ENCODE data around the gene SNX20. TPM values are rescaled to one million over a fixed set of nuclear protein-coding genes. Genes with fewer than 3 reads are reported as not detected.

Gene SNX20
- total and polyA plus RNA-seq, 4 experiments from 2014 or later = 62.5 to 106 (median 89.5) TPM

DNA sequence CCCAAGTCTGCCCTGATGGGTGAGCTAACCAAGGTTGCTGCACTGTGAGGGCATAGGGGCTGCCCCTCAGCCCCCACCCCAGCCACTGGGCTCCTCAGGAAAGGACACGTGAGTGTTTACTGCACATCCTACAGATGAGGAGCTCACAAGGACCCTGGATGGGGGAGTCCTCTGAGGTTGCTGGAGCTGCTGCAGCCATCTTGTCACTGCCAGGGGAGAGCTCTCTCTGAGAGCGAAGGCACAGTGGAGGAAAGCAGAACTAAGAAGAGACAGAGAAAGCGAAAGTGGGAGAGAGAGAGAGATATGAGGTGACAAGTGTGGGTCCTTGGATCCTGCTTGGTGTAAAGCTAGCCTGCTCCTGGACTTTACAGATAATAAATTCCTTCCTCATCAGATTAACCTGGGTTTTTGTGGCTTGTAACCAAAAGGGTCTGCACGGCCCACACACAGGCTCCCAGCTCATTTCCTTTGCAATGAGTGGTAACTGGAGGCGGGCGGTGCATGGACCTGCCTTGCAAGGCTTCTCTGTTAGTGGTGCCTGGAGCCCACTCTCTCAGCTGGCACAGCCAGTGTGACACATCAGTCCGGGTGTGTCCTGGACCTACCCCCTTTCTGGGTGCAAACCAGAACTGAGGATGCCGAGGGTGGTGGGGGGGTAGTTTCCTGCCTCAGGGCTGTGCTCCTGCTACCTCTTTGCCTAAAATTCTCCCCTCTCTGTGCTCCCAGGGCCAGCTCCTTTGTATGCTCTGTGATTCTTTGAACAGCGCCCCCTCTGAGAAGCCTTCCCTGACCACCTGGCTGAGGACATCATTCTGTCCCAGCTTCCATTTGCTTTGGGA is 14.2 kb downstream of the SNX20 start:
- peaks cover 40% of the 10 kb centered on the region for H3K4me1 ChIP-seq (ENCODE audit: insufficient read depth, low read length)
- Mint-ChIP-seq H3K9me3 (peaks cover 0 to 7% (median 5%) of the 10 kb centered on the region in 8 donors), H3K4me1 (peaks cover 22 to 51% (median 36%) of the 10 kb centered on the region in 4 donors), H3K4me3 (peak overlapping the region; percentile 71 to 87 (median 83)), H3K27me3 (no peaks in the 10 kb centered on the region), H3K27ac (peak overlapping the region; percentile 80 to 96 (median 95)), H3K36me3 (peaks cover 16 to 37% of the 10 kb centered on the region in 2 donors)
- H3K27me3 ChIP-seq (ENCODE audit: insufficient read depth, low read length) = no peaks in the 10 kb centered on the region
- DNase-seq = peak; percentile 30 to 67 (median 48)
- POLR2A ChIA-PET (ENCODE audit: partially characterized antibody) = interaction anchor here (0.7 to 19.4 kb wide), 22 partner anchors 9 to 643 kb away, joined by 3 to 478 read pairs (median 4); partner anchors contain the start of genes CNEP1R1, CYLD, NKD1 and SNX20
- intact Hi-C loops (cut with micrococcal nuclease) = loop anchor here (1.0 to 5.0 kb wide), 3 partner anchors 14 to 400 kb away; partner anchors contain the start of genes ADCY7 and SNX20
- peaks cover 11% of the 10 kb centered on the region for H3K36me3 ChIP-seq (ENCODE audit: insufficient read depth, low read length)
- H3K27ac ChIP-seq (ENCODE audit: low read depth, low read length) = peak overlapping the region; percentile 50
- peaks cover 3 to 4% of the 10 kb centered on the region in 2 donors for H3K9me3 ChIP-seq (ENCODE audit: control insufficient read depth in 1 of 2, low read length in 2 of 2)
- H3K4me3 ChIP-seq (ENCODE audit: low read length in 2 of 2) = peak overlapping the region; percentile 4 to 36
- CTCF ChIA-PET (ENCODE audit: partially characterized antibody) = interaction anchor here (0.6 to 24.1 kb wide), 58 partner anchors 11 to 642 kb away, joined by 3 to 458 read pairs (median 5); partner anchors contain the start of genes CNEP1R1, CYLD, HEATR3 and SNX20

GRCh38 chr16:50665128-50665878 is 15.8 kb downstream of the SNX20 start:
- POLR2A ChIA-PET (ENCODE audit: partially characterized antibody) = interaction anchor here (0.6 to 19.4 kb wide), 17 partner anchors 16 to 640 kb away, joined by 3 to 478 read pairs (median 3); partner anchors contain the start of genes ADCY7, BRD7, CNEP1R1 and CYLD
- Mint-ChIP-seq H3K4me1 (peaks cover 21 to 43% (median 32%) of the 10 kb centered on the region in 4 donors), H3K27me3 (no peaks in the 10 kb centered on the region), H3K36me3 (peaks cover 9 to 22% of the 10 kb centered on the region in 2 donors), H3K9me3 (no peaks in the 10 kb centered on the region), H3K27ac (peak overlapping the region; percentile 73 to 95 (median 90)), H3K4me3 (peak overlapping the region; percentile 75 to 86 (median 82))
- intact Hi-C loops (cut with micrococcal nuclease) = loop anchor here (1.0 to 5.0 kb wide), 7 partner anchors 118 to 640 kb away; partner anchors contain the start of genes ADCY7, BRD7 and CNEP1R1
- peak overlapping the region; percentile 37 to 61 for H3K4me3 ChIP-seq (ENCODE audit: low read length in 2 of 2)
- H3K4me1 ChIP-seq (ENCODE audit: insufficient read depth, low read length) = peaks cover 40% of the 10 kb centered on the region
- DNase-seq = peak; percentile 76 to 84 (median 79)
- H3K36me3 ChIP-seq (ENCODE audit: insufficient read depth, low read length) = peaks cover 9% of the 10 kb centered on the region
- CTCF ChIA-PET (ENCODE audit: partially characterized antibody) = interaction anchor here (0.6 to 24.1 kb wide), 83 partner anchors 8 to 645 kb away, joined by 3 to 458 read pairs (median 5); partner anchors contain the start of genes CNEP1R1, CYLD, HEATR3 and SNX20
- no peaks in the 10 kb centered on the region for H3K9me3 ChIP-seq (ENCODE audit: control insufficient read depth in 1 of 2, low read length in 2 of 2)
- no peaks in the 10 kb centered on the region for H3K27me3 ChIP-seq (ENCODE audit: insufficient read depth, low read length)
- H3K27ac ChIP-seq (ENCODE audit: low read depth, low read length) = peak overlapping the region; percentile 41

DNA sequence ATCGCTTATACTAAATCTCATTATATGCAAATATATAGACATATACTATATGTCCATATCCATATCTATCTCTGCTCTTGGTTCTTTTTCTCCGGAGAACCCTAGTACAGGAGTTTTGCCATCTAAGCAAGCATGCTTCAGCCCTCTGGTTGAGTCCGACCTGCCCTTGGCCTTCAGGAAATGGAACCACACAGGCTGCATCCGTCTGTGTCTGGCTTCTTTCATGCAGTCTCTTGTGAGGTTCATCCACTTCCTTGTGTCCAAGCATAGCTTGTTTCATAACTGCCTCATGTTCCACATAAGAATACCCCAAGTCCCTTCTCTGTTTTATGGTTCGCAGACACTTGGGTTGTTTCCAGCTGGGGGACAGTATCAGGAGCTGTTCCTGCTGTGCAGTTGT is 16.8 kb downstream of the SNX20 start:
- CTCF ChIA-PET (ENCODE audit: partially characterized antibody) = interaction anchor here (0.6 to 24.1 kb wide), 23 partner anchors 7 to 639 kb away, joined by 3 to 458 read pairs (median 13); partner anchors contain the start of genes CNEP1R1, HEATR3 and SNX20
- Mint-ChIP-seq H3K27ac (peak overlapping the region in 4 of 7 donors; percentile 55 to 80 (median 60)), H3K27me3 (no peaks in the 10 kb centered on the region), H3K9me3 (no peaks in the 10 kb centered on the region), H3K4me1 (peaks cover 23 to 46% (median 32%) of the 10 kb centered on the region in 4 donors), H3K36me3 (peaks cover 9 to 15% of the 10 kb centered on the region in 2 donors), H3K4me3 (peak overlapping the region in 7 of 8 donors; percentile 25 to 86 (median 81))
- peaks cover 9% of the 10 kb centered on the region for H3K36me3 ChIP-seq (ENCODE audit: insufficient read depth, low read length)
- no peak for DNase-seq
- H3K27ac ChIP-seq (ENCODE audit: low read depth, low read length) = no peak overlapping the region
- H3K4me1 ChIP-seq (ENCODE audit: insufficient read depth, low read length) = peaks cover 40% of the 10 kb centered on the region
- H3K27me3 ChIP-seq (ENCODE audit: insufficient read depth, low read length) = no peaks in the 10 kb centered on the region
- H3K4me3 ChIP-seq (ENCODE audit: low read length in 2 of 2) = no peak overlapping the region
- intact Hi-C loops (cut with micrococcal nuclease) = loop anchor here (2.0 kb wide), 1 partner anchor 295 kb away; the partner anchor contains the start of gene BRD7
- POLR2A ChIA-PET (ENCODE audit: partially characterized antibody) = interaction anchor here (1.2 to 19.4 kb wide), 10 partner anchors 17 to 509 kb away, joined by 3 to 478 read pairs (median 6); partner anchors contain the start of genes BRD7, CYLD and SNX20
- H3K9me3 ChIP-seq (ENCODE audit: control insufficient read depth in 1 of 2, low read length in 2 of 2) = no peaks in the 10 kb centered on the region

GRCh38 chr16:50662306-50662940 is 18.7 kb downstream of the SNX20 start:
- intact Hi-C loops (cut with micrococcal nuclease) = no loop called here
- H3K27ac Mint-ChIP-seq = peak overlapping the region in 1 of 7 donors; percentile 21
- POLR2A ChIA-PET (ENCODE audit: partially characterized antibody) = no interaction called here

GRCh38 chr16:50659806-50660205 is 21.3 kb downstream of the SNX20 start:
- Histone ChIP-seq H3K4me1 (ENCODE audit: insufficient read depth, low read length) (peaks cover 3% of the 10 kb centered on the region), H3K27ac (ENCODE audit: low read depth, low read length) (no peak overlapping the region), H3K27me3 (ENCODE audit: insufficient read depth, low read length) (no peaks in the 10 kb centered on the region), H3K36me3 (ENCODE audit: insufficient read depth, low read length) (no peaks in the 10 kb centered on the region), H3K9me3 (ENCODE audit: control insufficient read depth in 1 of 2, low read length in 2 of 2) (no peaks in the 10 kb centered on the region), H3K4me3 (ENCODE audit: low read length in 2 of 2) (no peak overlapping the region)
- no peak for DNase-seq
- peaks cover 0 to 3% of the 10 kb centered on the region in 2 donors for H3K36me3 Mint-ChIP-seq
- peak overlapping the region in 1 of 7 donors; percentile 72 for H3K27ac Mint-ChIP-seq
- intact Hi-C loops (cut with micrococcal nuclease) = no loop called here
- ChIA-PET POLR2A (ENCODE audit: partially characterized antibody) (no interaction called here), CTCF (ENCODE audit: partially characterized antibody) (interaction anchor here (0.6 to 24.1 kb wide), 3 partner anchors 11 to 1018 kb away, joined by 3 to 458 read pairs (median 3); no protein-coding TSS in a partner anchor)
- no peaks in the 10 kb centered on the region for H3K9me3 Mint-ChIP-seq
- H3K27me3 Mint-ChIP-seq = no peaks in the 10 kb centered on the region
- H3K4me1 Mint-ChIP-seq = peaks cover 3 to 10% (median 4%) of the 10 kb centered on the region in 4 donors
- no peak overlapping the region for H3K4me3 Mint-ChIP-seq

More at GRCh38 chr16:50662306-50662940, 18.7 kb downstream of the SNX20 start:
- no peaks in the 10 kb centered on the region for H3K9me3 Mint-ChIP-seq
- Histone ChIP-seq H3K4me1 (ENCODE audit: insufficient read depth, low read length) (peaks cover 28% of the 10 kb centered on the region), H3K4me3 (ENCODE audit: low read length in 2 of 2) (no peak overlapping the region), H3K9me3 (ENCODE audit: control insufficient read depth in 1 of 2, low read length in 2 of 2) (no peaks in the 10 kb centered on the region), H3K27ac (ENCODE audit: low read depth, low read length) (no peak overlapping the region), H3K36me3 (ENCODE audit: insufficient read depth, low read length) (no peaks in the 10 kb centered on the region), H3K27me3 (ENCODE audit: insufficient read depth, low read length) (no peaks in the 10 kb centered on the region)
- no peaks in the 10 kb centered on the region for H3K27me3 Mint-ChIP-seq
- no peak for DNase-seq
- H3K4me3 Mint-ChIP-seq = no peak overlapping the region
- peaks cover 15 to 35% (median 22%) of the 10 kb centered on the region in 4 donors for H3K4me1 Mint-ChIP-seq
- H3K36me3 Mint-ChIP-seq = peaks cover 0 to 2% of the 10 kb centered on the region in 2 donors
- CTCF ChIA-PET (ENCODE audit: partially characterized antibody) = interaction anchor here (1.0 to 24.1 kb wide), 4 partner anchors 85 to 336 kb away, joined by 3 to 458 read pairs (median 162); no protein-coding TSS in a partner anchor

GRCh38 chr16:50657241-50657640 is 23.9 kb downstream of the SNX20 start:
- no peaks in the 10 kb centered on the region for H3K36me3 ChIP-seq (ENCODE audit: insufficient read depth, low read length)
- no peaks in the 10 kb centered on the region for H3K9me3 ChIP-seq (ENCODE audit: control insufficient read depth in 1 of 2, low read length in 2 of 2)
- no peaks in the 10 kb centered on the region for H3K27me3 ChIP-seq (ENCODE audit: insufficient read depth, low read length)
- Mint-ChIP-seq H3K27me3 (no peaks in the 10 kb centered on the region), H3K27ac (peak overlapping the region in 1 of 7 donors; percentile 25), H3K4me3 (no peak overlapping the region), H3K36me3 (peaks cover 0 to 3% of the 10 kb centered on the region in 2 donors), H3K9me3 (no peaks in the 10 kb centered on the region), H3K4me1 (peaks cover 0 to 4% (median 1%) of the 10 kb centered on the region in 4 donors)
- POLR2A ChIA-PET (ENCODE audit: partially characterized antibody) = interaction anchor here (1.5 kb wide), 1 partner anchor 10 kb away, joined by 3 read pairs; no protein-coding TSS in a partner anchor
- H3K4me3 ChIP-seq (ENCODE audit: low read length in 2 of 2) = no peak overlapping the region
- no peak for DNase-seq
- no peaks in the 10 kb centered on the region for H3K4me1 ChIP-seq (ENCODE audit: insufficient read depth, low read length)
- CTCF ChIA-PET (ENCODE audit: partially characterized antibody) = interaction anchor here (1.0 to 2.1 kb wide), 2 partner anchors 8 to 87 kb away, joined by 4 to 7 read pairs; no protein-coding TSS in a partner anchor
- no peak overlapping the region for H3K27ac ChIP-seq (ENCODE audit: low read depth, low read length)
- intact Hi-C loops (cut with micrococcal nuclease) = no loop called here

All from CD4-positive, alpha-beta memory T cell (primary cell).